GM23248 (cell line): ENCODE data around the gene SMIM24.

ENCODE experiments used
- EZH2 ChIP-seq: fragments of 200-600 bp; sonication (generic); IDR thresholded peaks from 2 replicates; pipeline ENCODE4 v1.6.1; 2018; ENCODE audit warnings: antibody characterized with exemption, mild to moderate bottlenecking; ENCODE audit not compliant: insufficient read depth, poor library complexity, severe bottlenecking
- EZH2phosphoT487 ChIP-seq: fragments of 200-600 bp; sonication (generic); IDR thresholded peaks from 2 replicates; pipeline ENCODE4 v1.6.1; 2018; ENCODE audit warnings: antibody characterized with exemption, moderate library complexity, mild to moderate bottlenecking, low read depth; ENCODE audit not compliant: insufficient read depth

DNA sequence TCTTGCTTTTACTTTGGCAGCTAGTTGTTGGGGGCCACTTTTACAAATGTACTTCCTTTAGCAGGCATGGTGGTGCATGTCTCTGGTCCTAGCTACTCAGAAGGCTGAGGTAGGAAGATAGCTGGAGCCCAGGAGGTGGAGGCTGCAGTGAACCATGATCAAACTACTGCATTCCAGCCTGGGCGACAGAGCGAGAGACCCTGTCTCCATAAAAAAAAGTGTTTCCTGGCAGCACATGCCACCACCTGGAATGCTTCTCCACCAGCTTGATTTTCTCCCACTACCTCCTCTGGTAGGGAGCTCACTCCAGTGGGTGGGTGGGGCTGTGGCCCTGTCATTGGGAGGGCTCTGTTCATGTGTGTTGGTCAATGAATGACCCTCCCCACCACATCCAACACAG, 38.3 kb upstream of the SMIM24 start:
- TF ChIP-seq EZH2phosphoT487 (no peak), EZH2 (no peak)
